Memory B cell (primary cell): ENCODE measurements around the gene ZNF587.
"Not testable (repeated sequence)": the region's sequence is repeated elsewhere in the genome, so short reads cannot be mapped to it uniquely, and the experiment has no call there.

Source experiments
- ATAC-seq: fragments of 150-1000 bp; cut with Tn5 transposase; 2 replicates; pipeline ENCODE4 v1.10.0; 2021; ENCODE audit warnings: low read depth, mild to moderate bottlenecking, moderate library complexity
- DNase-seq, 2 donors: peaks; one replicate each; pipeline ENCODE4 v3.0.0; 2022; ENCODE audit warnings: low spot score in 2 of 2
- H3K27ac Mint-ChIP-seq: one replicate; pipeline ENCODE4 v1.8.0; 2022; ENCODE audit warnings: mild to moderate bottlenecking, moderate library complexity, mixed read lengths
- H3K27me3 Mint-ChIP-seq: one replicate; pipeline ENCODE4 v1.8.0; 2022; ENCODE audit warnings: mixed read lengths
- H3K36me3 Mint-ChIP-seq: one replicate; pipeline ENCODE4 v1.8.0; 2022; ENCODE audit warnings: mild to moderate bottlenecking, mixed read lengths
- H3K4me1 Mint-ChIP-seq: one replicate; pipeline ENCODE4 v1.8.0; 2022; ENCODE audit warnings: mixed read lengths
- H3K4me3 Mint-ChIP-seq: one replicate; pipeline ENCODE4 v1.8.0; 2022; ENCODE audit warnings: mild to moderate bottlenecking, moderate library complexity, mixed read lengths
- H3K9me3 Mint-ChIP-seq: one replicate; pipeline ENCODE4 v1.8.0; 2022; ENCODE audit warnings: mixed read lengths

ZNF587 gene

DNA sequence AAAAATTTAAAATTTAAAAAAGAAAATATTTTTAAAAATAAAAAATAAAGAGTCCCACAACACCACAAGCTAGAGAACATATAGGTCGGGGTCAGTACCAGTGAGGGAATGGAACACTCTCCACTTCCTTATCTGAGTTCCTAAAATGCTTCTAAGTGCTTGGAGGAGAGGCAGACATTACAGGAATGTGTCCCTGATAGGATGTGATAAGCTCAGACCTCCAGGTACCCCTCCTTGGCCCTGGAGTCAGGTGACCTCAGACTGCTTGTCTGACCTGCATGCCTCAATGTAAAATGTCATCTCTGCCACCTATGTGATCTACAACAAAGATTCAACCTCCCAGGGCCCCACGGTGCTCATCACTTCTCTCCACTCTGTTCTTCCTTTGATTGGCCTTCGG is 36.4 kb downstream of the ZNF587 start:
- H3K27ac Mint-ChIP-seq: no peak overlapping the region
- no peaks in the 10 kb centered on the region for H3K27me3 Mint-ChIP-seq
- H3K4me1 Mint-ChIP-seq: peaks cover 18% of the 10 kb centered on the region
- no peak for DNase-seq
- H3K36me3 Mint-ChIP-seq: peaks cover 29% of the 10 kb centered on the region
- peak overlapping the region; percentile 2 for H3K4me3 Mint-ChIP-seq
- ATAC-seq: no peak
- H3K9me3 Mint-ChIP-seq: peaks cover 2% of the 10 kb centered on the region

- Mint-ChIP-seq H3K27ac (peak overlapping the region; percentile 18), H3K36me3 (peaks cover 29% of the 10 kb centered on the region), H3K27me3 (no peaks in the 10 kb centered on the region), H3K4me3 (peak overlapping the region; percentile 92), H3K9me3 (peaks cover 2% of the 10 kb centered on the region), H3K4me1 (peaks cover 18% of the 10 kb centered on the region)
- DNase-seq (no peak), ATAC-seq (no peak)
These were observed 37.7 kb downstream of the ZNF587 start for GRCh38 chr19:57887195-57887941.

DNA sequence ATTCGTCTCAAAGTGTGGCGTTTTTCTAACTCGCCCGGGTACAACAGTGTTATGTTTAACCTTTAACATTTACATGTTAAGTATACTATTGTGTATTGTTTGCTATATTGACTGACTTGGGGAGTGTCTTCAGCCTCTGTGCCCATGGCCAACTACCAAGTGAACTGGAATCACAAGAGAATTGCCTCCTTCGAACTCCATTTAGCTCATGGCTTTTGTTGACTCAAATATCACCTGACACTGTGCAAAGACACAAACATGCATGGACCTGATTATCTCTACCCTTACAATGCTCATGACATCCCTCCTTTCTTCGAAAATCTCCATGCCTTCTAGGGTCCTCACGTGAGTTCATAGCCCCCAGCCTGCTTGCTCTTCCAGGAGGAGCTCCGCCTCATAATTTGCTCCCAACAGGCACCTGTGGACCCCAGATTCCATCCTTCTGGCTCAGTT is 38.5 kb downstream of the ZNF587 start:
- Mint-ChIP-seq H3K27me3 (no peaks in the 10 kb centered on the region), H3K9me3 (peaks cover 2% of the 10 kb centered on the region), H3K4me1 (peaks cover 18% of the 10 kb centered on the region), H3K27ac (peak overlapping the region; percentile 89), H3K4me3 (peak overlapping the region; percentile 92), H3K36me3 (peaks cover 26% of the 10 kb centered on the region)
- ATAC-seq (no peak), DNase-seq (no peak)

DNA sequence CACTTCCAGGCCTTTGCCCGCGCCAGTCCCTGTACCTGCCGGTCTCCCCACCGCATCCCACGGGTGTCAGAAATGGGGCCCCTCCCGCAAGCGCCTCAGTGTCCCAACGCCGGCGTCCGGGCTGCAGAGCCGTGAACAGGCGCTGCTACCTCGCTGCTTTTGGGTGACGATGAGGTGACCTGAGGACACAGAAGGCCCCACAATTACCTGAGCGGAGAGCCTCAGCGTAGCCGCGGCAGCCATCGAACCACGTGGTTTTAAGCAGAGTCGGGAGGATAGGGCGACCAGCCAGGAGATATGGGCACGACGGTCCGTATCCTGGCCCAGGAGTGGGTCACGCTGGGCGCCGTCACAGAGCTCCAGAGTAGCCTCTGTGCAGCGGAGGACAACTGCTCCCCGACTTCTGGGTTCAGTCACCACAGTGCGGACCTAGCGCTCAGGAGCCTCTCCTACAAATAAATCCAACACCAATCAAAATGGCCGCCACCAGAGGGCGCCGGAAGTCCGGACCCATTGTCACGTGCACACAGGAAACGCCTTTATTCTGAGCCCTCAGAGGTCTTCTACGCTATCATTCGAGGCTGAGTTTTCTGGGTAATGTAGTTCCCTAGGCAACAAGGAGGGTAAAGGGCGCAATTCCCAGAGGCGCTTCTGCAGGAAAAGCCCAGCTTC is 39.0 kb downstream of the ZNF587 start, which contains the start of gene ZNF814:
Gene ZNF814 (minus strand): TSS at position 478 of the 672 bp plus-strand sequence. CDS start 235 bp downstream, at position 243.
- H3K27ac Mint-ChIP-seq: peak within 1 kb of the TSS; percentile 89
- peaks cover 2% of the 10 kb centered on the region for H3K9me3 Mint-ChIP-seq
- ATAC-seq (peak; percentile 93), DNase-seq (peak; percentile 80 to 84)
- no peaks in the 10 kb centered on the region for H3K27me3 Mint-ChIP-seq
- peaks cover 26% of the 10 kb centered on the region for H3K36me3 Mint-ChIP-seq
- peak within 1 kb of the TSS; percentile 92 for H3K4me3 Mint-ChIP-seq
- peaks cover 18% of the 10 kb centered on the region for H3K4me1 Mint-ChIP-seq

- Mint-ChIP-seq H3K4me1 (peaks cover 17% of the 10 kb centered on the region), H3K36me3 (peaks cover 12% of the 10 kb centered on the region)
- not testable (repeated sequence) for H3K27ac Mint-ChIP-seq, H3K9me3 Mint-ChIP-seq, H3K27me3 Mint-ChIP-seq, H3K4me3 Mint-ChIP-seq, DNase-seq, ATAC-seq
These were observed 41.0 kb downstream of the ZNF587 start for GRCh38 chr19:57890706-57891105.

DNA sequence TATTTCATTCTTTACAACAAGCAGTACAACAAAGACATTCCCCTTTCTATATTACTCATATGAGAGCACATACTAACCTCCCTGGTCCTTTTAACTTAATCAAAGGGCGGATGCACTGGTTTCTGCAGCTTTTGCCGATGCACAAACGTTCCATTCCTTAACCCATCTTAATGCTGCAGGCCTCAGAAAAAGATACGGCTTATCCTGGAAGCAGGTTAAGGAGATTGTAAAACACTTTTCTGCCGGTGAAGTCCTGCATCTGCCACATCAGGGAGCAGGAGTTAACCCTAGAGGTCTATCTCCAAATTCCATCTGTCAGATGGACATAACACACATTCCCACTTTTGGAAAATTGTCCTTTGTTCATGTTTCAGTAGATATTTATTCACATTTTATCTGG is 50.7 kb downstream of the ZNF587 start:
- H3K4me3 Mint-ChIP-seq: no peak overlapping the region
- H3K27me3 Mint-ChIP-seq: no peaks in the 10 kb centered on the region
- no peaks in the 10 kb centered on the region for H3K9me3 Mint-ChIP-seq
- ATAC-seq (no peak), DNase-seq (no peak)
- no peak overlapping the region for H3K27ac Mint-ChIP-seq
- peaks cover 3% of the 10 kb centered on the region for H3K4me1 Mint-ChIP-seq
- H3K36me3 Mint-ChIP-seq: peaks cover 4% of the 10 kb centered on the region

DNA sequence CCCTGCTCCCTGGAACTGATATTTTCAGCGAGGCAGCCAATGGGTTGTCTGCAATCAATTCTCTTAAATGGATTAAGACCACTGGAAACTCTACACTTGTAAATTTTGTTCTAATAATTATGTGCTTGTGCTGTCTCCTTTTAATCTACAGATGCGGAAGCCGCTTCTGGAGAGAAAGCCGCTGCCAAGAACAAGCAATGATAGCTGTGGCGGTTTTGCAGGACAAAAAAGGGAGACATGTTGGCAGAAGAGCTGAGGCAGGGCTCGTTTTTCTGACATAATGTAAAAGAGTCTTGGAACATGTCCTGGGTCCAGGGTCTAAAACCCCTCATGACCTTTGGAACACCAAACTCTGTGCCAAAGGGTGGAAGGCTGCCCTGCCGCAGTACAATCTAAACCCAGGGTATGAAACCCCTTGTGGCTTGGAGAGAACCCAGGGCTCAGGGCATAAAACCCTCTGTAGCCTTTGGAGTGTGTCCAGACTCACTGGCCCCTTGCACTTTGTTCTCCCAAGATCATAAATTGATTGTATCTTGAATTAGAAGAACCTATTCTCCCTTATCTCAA is 54.0 kb downstream of the ZNF587 start:
- H3K4me1 Mint-ChIP-seq: peaks cover 5% of the 10 kb centered on the region
- no peaks in the 10 kb centered on the region for H3K27me3 Mint-ChIP-seq
- no peaks in the 10 kb centered on the region for H3K9me3 Mint-ChIP-seq
- no peak overlapping the region for H3K4me3 Mint-ChIP-seq
- DNase-seq: no peak
- H3K27ac Mint-ChIP-seq: no peak overlapping the region
- H3K36me3 Mint-ChIP-seq: peaks cover 10% of the 10 kb centered on the region
- ATAC-seq: no peak

- H3K4me1 Mint-ChIP-seq: peaks cover 5% of the 10 kb centered on the region
- H3K27ac Mint-ChIP-seq: peak overlapping the region; percentile 81
- H3K4me3 Mint-ChIP-seq: peak overlapping the region; percentile 14
- DNase-seq: no peak
- ATAC-seq: peak; percentile 83
- H3K36me3 Mint-ChIP-seq: peaks cover 20% of the 10 kb centered on the region
- H3K27me3 Mint-ChIP-seq: no peaks in the 10 kb centered on the region
- H3K9me3 Mint-ChIP-seq: no peaks in the 10 kb centered on the region
These were observed 55.6 kb downstream of the ZNF587 start for GRCh38 chr19:57905258-57905657.

GRCh38 chr19:57907394-57907793 is 57.7 kb downstream of the ZNF587 start:
- H3K36me3 Mint-ChIP-seq: peaks cover 38% of the 10 kb centered on the region
- no peaks in the 10 kb centered on the region for H3K27me3 Mint-ChIP-seq
- H3K27ac Mint-ChIP-seq: no peak overlapping the region
- H3K4me1 Mint-ChIP-seq: peaks cover 9% of the 10 kb centered on the region
- no peak for DNase-seq
- no peak overlapping the region for H3K4me3 Mint-ChIP-seq
- H3K9me3 Mint-ChIP-seq: no peaks in the 10 kb centered on the region
- no peak for ATAC-seq

- Mint-ChIP-seq H3K4me1 (peaks cover 29% of the 10 kb centered on the region), H3K9me3 (peaks cover 2% of the 10 kb centered on the region), H3K27me3 (no peaks in the 10 kb centered on the region), H3K27ac (peak overlapping the region; percentile 98), H3K36me3 (peaks cover 39% of the 10 kb centered on the region), H3K4me3 (peak overlapping the region; percentile 99)
- no peak for ATAC-seq
- DNase-seq: no peak
These were observed 64.9 kb downstream of the ZNF587 start for GRCh38 chr19:57914531-57914930.
